Nephron progenitor cell (in vitro differentiated cells): Measurements from ENCODE around the gene ABI3BP.

Source experiments
- DNase-seq: peaks from one replicate; pipeline ENCODE4 v3.0.0; 2021
- H3K27ac Mint-ChIP-seq: 2 replicates; pipeline ENCODE4 v1.8.0; 2021; ENCODE audit warnings: mild to moderate bottlenecking, moderate library complexity, mixed read lengths
- H3K27me3 Mint-ChIP-seq: 2 replicates; pipeline ENCODE4 v1.8.0; 2021; ENCODE audit warnings: mild to moderate bottlenecking, low read depth, mixed read lengths; ENCODE audit not compliant: poor library complexity
- H3K36me3 Mint-ChIP-seq: 2 replicates; pipeline ENCODE4 v1.8.0; 2021; ENCODE audit warnings: low read depth, mixed read lengths
- H3K4me1 Mint-ChIP-seq: 2 replicates; pipeline ENCODE4 v1.8.0; 2021; ENCODE audit warnings: mixed read lengths
- H3K4me3 Mint-ChIP-seq: 2 replicates; pipeline ENCODE4 v1.8.0; 2021; ENCODE audit warnings: mild to moderate bottlenecking, moderate library complexity, mixed read lengths
- H3K9me3 Mint-ChIP-seq: 2 replicates; pipeline ENCODE4 v1.8.0; 2021; ENCODE audit warnings: mild to moderate bottlenecking, moderate library complexity, mixed read lengths
- TF ChIP-seq, protein P1 (sequence below): fragments of 200-600 bp; sonication (generic); IDR thresholded peaks from 2 replicates; pipeline ENCODE4 v1.5.0; 2021; ENCODE audit warnings: antibody characterized with exemption

The ABI3BP gene

DNA sequence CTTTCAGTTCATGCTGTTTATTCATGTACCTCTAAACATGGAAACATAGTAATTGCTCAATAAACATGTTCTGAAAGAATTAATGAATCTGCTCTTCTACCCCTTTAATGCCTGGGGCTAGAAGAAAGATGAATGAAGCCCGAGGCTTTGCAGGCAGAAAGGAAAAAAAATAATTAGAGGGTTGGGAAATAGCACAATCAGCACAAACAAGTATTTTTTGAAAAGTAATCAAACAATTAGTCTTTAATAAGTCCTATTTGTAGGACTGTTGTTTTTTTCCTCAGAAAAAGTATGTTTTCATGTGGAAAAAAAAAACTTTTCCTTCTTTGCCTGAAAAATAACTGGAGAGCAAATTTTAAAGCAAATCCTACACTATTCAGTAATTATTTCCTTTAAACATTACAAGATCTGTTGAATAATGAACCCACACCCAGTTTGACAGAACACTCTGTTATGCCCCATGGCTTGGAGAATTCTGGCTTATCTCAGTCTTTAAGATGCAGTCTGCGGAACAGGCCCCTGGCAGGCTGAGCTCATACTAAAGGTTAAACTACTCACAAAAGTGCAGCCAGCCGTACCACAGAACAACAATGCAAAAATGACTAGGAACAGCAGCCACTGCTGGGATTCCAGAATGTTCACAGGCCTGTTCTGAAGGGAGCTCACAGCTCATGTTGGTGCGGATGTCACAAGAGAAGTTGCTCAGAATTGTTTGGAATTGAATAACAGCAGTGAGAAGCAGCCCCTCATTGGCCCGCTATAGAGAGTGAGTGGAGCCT is 79.2 kb downstream of the ABI3BP start:
- peaks cover 4% of the 10 kb centered on the region for H3K27me3 Mint-ChIP-seq
- no peak for DNase-seq
- TF ChIP-seq, protein P1, sequence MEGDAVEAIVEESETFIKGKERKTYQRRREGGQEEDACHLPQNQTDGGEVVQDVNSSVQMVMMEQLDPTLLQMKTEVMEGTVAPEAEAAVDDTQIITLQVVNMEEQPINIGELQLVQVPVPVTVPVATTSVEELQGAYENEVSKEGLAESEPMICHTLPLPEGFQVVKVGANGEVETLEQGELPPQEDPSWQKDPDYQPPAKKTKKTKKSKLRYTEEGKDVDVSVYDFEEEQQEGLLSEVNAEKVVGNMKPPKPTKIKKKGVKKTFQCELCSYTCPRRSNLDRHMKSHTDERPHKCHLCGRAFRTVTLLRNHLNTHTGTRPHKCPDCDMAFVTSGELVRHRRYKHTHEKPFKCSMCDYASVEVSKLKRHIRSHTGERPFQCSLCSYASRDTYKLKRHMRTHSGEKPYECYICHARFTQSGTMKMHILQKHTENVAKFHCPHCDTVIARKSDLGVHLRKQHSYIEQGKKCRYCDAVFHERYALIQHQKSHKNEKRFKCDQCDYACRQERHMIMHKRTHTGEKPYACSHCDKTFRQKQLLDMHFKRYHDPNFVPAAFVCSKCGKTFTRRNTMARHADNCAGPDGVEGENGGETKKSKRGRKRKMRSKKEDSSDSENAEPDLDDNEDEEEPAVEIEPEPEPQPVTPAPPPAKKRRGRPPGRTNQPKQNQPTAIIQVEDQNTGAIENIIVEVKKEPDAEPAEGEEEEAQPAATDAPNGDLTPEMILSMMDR: no peak
- H3K36me3 Mint-ChIP-seq: no peaks in the 10 kb centered on the region
- no peak overlapping the region for H3K27ac Mint-ChIP-seq
- no peak overlapping the region for H3K4me3 Mint-ChIP-seq
- no peaks in the 10 kb centered on the region for H3K4me1 Mint-ChIP-seq
- H3K9me3 Mint-ChIP-seq: peaks cover 4% of the 10 kb centered on the region

DNA sequence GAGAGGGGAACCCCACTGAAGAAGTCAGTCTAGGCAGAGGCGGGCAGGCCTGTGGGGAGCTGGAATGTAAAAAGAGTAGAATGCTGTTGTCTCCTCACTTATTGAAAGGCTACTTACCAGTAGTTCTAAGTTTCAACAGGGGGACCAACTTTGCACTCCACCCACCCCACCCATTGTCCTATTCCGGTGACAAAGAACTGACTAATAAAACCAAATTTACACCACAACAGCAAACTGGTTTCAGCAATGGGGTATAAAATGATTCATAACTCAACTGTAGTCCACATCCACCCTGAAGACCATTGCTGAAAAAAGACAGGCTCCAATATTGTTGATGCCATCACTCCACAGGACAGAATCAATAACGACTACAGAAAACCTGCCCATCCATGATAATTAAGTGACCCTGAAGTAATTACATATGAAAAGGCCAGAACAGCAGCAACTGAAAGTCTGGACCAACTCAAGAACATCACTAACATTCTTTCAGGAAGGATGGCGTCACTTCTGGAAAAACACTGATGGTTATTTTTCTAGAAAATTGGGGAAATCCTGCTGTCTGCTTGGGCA is 80.2 kb downstream of the ABI3BP start:
- H3K27me3 Mint-ChIP-seq: peaks cover 4% of the 10 kb centered on the region
- no peaks in the 10 kb centered on the region for H3K36me3 Mint-ChIP-seq
- TF ChIP-seq, protein P1: no peak
- no peak for DNase-seq
- H3K9me3 Mint-ChIP-seq: peaks cover 8% of the 10 kb centered on the region
- H3K27ac Mint-ChIP-seq: no peak overlapping the region
- H3K4me3 Mint-ChIP-seq: no peak overlapping the region
- no peaks in the 10 kb centered on the region for H3K4me1 Mint-ChIP-seq

DNA sequence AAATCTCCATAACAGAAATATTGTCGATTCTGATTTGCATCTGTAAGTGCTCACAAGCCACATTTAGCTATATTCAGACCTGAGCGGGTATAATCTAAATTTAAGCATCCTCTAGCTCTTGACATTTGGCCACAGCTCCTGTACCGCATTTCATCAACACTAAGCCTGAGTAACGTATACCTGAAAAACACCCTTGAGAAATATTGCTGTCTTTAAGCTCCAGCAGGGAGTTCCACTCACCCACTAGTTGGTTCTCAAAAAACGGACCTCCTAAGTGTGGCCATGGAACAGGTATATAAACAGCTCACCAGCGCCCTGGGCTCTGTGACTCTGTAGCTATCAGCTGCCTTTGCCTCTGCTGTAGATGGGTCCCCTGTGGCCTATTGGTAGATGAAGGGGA is 80.7 kb downstream of the ABI3BP start:
- peaks cover 4% of the 10 kb centered on the region for H3K27me3 Mint-ChIP-seq

DNA sequence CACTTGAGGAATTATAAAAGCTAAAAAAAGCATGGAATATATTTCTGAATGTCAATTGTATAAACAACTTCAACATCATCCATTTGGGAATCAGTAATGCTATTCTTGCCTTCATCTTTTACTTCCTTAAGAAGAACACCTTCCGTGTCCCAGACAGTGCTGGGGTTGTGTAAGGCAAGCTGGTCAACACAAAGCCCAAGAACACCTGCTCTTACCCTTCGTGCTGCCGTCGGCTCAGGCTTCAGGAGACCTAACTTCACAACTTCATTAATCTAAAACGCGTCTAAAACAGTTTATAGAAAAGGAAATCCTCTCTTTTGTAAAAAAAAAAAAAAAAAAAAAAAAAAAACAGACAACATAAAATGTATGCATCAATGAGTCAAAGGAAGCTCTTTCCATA is 81.3 kb downstream of the ABI3BP start:
- H3K9me3 Mint-ChIP-seq: peaks cover 8% of the 10 kb centered on the region
- TF ChIP-seq, protein P1: no peak
- H3K27me3 Mint-ChIP-seq: peaks cover 4% of the 10 kb centered on the region
- H3K36me3 Mint-ChIP-seq: no peaks in the 10 kb centered on the region
- no peak overlapping the region for H3K4me3 Mint-ChIP-seq
- no peak overlapping the region for H3K27ac Mint-ChIP-seq
- no peaks in the 10 kb centered on the region for H3K4me1 Mint-ChIP-seq
- DNase-seq: no peak

More for the DNA sequence above, 80.7 kb downstream of the ABI3BP start:
- no peak overlapping the region for H3K4me3 Mint-ChIP-seq
- no peaks in the 10 kb centered on the region for H3K4me1 Mint-ChIP-seq
- TF ChIP-seq, protein P1: no peak
- no peak overlapping the region for H3K27ac Mint-ChIP-seq
- no peaks in the 10 kb centered on the region for H3K36me3 Mint-ChIP-seq
- H3K9me3 Mint-ChIP-seq: peaks cover 8% of the 10 kb centered on the region
- DNase-seq: no peak

DNA sequence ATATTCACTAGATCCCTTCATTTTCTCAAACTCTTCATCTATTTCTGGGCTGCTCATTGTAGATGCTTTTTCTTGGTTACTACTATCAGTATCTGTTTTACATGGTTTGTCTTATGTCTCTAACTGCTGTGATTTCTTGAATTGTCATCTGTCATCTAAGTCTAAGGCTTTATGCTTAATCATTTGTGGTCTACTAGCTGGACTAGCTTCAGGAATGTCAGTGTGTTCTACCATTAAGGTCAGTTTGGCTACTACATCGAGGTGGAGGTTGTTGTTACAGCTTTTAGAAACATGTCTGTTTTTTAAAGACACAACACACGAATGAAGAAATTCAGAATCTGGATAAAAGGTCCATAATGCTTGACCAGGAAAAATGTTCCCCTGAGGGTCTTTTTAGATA is 82.2 kb downstream of the ABI3BP start:
- DNase-seq: no peak
- H3K9me3 Mint-ChIP-seq: peaks cover 8% of the 10 kb centered on the region
- H3K27me3 Mint-ChIP-seq: peaks cover 4% of the 10 kb centered on the region
- H3K27ac Mint-ChIP-seq: no peak overlapping the region
- H3K4me3 Mint-ChIP-seq: no peak overlapping the region
- no peaks in the 10 kb centered on the region for H3K4me1 Mint-ChIP-seq
- H3K36me3 Mint-ChIP-seq: no peaks in the 10 kb centered on the region
- TF ChIP-seq, protein P1: no peak

DNA sequence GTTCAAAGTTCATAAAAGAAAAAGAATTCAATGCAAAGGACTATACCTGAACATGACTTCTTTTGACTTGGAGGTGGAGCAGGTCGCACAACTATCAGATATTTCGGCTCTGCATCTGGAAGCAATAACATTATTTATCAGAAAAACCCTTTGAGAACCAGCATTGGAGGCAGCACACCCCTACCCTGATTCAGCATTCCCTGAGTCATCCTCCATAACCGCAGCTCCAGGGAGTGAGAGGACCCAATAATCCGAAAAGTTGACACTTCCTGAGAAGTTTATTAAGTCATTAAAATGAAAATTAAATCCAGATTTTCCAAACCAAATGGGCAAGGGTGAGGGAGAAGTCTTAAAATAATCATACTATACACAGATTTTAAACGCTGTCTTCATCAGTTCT is 90.6 kb downstream of the ABI3BP start:
- Mint-ChIP-seq H3K4me1 (no peaks in the 10 kb centered on the region), H3K36me3 (no peaks in the 10 kb centered on the region), H3K27ac (no peak overlapping the region), H3K27me3 (no peaks in the 10 kb centered on the region), H3K4me3 (no peak overlapping the region), H3K9me3 (no peaks in the 10 kb centered on the region)
- TF ChIP-seq, protein P1: no peak
- DNase-seq: no peak
